Glomerular endothelial cell (primary cell): Measurements from ENCODE around the gene S100A3. TPM values are rescaled to one million over a fixed set of nuclear protein-coding genes. Genes with fewer than 3 reads are reported as not detected.
"Not testable (repeated sequence)": the region's sequence is repeated elsewhere in the genome, so short reads cannot be mapped to it uniquely, and the experiment has no call there.

Experiments
- DNase-seq: peaks from one replicate; pipeline ENCODE4 v3.0.0-alpha.2; 2011; ENCODE audit warnings: low read depth, low spot score; ENCODE audit errors: extremely low read depth
- total RNA-seq: library from RNA; depleted of rRNA; stranded (reverse); fragments of >200 nt; gene quantifications from 2 replicates; pipeline ENCODE4 v1.2.3, GENCODE V29; 2015

The S100A3 gene
- total RNA-seq, 1 donor from 2014 or later: 6.9 TPM

DNA sequence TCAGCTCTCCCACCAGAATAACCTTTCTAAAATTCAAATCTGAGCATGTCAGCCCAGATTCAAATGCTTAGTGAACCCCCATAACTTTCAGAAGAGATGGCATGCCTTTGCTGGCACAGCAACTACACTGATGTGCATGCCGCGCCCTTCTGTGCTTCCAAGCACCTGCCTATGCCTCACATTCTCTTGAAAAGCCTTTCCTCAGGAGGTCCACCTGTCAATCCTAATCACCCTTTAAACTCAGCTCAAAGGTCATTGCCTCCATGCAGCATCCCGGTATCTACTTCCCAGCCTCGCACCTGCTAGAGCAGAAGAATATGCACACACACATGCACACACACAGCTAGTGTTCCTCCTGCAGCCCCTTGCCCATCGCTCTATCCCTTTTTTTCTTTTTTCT lies 21.8 kb upstream of the S100A3 start:
- no peak for DNase-seq

DNA sequence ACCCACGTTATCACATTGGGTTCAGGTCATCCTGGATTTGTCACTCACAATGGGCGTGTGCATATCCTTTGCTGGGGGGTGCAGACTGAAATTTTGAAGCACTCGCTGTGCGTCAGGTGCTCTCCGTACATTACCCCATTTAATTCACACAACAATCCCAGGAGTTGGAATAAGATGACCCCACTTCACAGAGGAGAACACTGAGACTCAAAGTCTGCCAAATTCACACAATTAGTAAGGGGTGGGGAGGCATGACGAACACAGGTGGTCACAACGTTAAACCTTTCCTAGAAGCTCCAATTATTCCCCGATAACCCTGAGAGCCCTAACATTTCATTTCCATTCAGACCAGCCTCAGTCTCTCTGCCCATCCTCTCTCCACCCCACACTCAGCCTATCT lies 20.4 kb upstream of the S100A3 start:
- no peak for DNase-seq

DNA sequence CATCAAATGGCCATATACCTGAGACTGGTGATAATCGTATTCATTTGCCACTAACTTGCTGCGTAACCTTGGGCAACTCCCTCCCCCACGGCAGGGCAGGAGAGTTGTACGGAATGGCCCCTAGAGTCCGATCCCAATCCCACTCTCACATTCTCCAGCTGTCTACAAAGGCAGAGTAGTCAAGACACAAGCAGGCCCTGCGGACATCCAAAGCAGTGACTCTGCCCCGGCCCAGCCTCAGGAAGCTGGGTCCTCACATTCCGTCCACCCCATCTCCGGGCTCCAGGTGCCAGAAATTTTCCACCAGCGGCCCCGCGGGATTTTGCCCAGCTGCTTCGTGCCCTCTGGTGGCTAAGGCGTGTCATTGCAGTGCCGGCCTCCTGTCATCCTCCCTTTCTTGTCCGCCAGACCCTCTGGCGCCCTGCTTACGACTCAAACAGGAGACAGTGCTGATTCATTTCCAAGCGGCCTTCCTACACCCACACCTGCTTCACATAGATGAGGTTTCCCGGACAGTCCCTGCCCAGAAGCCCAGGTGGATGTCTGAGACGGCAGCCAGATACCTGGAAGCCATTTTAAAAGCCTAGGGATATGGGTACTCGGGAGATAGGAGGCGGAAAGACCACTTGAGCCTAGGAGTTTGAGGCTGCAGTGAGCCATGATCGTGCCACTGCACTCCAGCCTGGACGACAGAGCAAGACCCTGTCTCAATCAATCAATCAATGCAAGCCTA lies 19.5 kb upstream of the S100A3 start:
- no peak for DNase-seq

DNA sequence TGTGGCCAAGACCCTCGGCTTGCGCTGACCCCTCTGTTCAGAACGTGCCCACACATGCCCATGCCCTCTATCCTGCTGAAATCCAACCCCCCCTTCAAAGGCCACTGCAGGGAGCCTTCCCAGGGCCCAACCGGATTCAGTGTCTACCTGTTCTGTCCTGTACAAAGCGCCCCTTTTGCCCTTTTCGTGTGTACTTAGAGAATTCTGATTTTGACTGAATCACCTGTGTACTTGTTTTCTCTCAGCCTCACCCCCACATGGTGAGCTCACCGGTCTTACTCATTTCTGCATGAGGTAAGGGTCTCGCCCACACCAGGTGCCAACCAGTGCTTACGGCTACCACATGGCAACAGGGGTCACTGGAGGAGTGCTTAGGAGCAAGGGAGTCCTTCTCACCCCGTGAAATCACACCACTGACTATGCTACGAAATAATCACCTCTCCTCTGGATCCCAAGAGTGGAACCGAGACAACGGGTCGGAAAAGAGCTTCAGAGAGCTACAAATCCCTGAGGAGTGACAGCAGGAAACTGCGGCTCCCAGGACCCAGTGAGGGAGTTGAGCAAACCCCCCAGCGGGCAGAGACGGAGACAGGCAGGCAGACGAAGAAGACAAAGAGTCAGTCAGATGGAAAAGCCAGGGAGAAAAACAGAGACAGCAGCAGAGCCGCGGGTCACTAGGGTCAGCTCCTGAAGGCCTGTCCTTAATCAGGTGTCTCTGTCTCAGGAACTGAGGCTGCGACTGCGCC lies 18.7 kb upstream of the S100A3 start:
- no peak for DNase-seq

DNA sequence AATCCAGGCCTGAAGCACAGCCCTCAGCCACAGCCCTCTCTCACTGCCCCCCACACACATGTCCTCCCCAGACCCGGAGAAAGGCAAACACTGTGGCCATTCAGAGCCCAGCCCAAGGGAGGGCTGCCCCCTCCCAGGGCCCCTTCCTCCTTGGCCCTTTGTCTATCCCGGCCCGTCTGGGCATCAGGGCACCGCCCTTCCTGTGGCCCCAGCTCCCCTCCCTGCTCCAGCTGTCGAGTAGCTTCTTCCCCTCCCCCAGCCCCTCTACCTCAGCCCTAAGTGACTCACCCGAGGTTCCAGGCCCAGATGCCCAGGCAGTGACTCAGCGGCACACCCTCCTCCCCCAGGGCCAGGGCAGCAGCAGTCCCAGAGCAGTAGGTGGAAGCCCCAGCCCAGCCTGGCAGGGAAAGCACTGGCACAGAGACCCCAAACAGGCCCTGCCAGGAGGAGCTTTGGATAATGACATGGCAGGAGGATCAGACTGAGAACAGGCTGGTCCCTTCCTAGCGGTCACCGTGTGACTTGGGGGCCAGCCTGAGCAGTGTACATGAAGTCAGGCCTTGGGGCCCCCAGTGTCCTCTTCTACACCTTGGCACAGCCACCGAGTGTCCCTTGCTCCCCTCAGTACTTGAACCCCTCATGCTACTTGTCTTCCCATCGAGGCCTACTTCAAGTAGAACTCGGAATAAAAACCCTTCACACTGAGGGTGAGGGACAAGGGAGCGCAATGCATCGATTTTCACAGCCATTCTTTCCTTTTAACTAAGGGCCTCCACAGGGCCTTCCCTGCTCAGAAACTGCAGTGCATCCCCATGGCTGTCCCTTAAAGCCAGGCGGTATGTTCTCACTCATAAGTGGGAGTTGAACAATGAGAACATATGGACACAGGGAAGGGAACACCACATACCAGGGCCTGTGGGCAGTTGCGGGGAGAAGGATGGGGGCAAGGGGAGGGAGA lies 17.6 kb upstream of the S100A3 start:
- no peak for DNase-seq

DNA sequence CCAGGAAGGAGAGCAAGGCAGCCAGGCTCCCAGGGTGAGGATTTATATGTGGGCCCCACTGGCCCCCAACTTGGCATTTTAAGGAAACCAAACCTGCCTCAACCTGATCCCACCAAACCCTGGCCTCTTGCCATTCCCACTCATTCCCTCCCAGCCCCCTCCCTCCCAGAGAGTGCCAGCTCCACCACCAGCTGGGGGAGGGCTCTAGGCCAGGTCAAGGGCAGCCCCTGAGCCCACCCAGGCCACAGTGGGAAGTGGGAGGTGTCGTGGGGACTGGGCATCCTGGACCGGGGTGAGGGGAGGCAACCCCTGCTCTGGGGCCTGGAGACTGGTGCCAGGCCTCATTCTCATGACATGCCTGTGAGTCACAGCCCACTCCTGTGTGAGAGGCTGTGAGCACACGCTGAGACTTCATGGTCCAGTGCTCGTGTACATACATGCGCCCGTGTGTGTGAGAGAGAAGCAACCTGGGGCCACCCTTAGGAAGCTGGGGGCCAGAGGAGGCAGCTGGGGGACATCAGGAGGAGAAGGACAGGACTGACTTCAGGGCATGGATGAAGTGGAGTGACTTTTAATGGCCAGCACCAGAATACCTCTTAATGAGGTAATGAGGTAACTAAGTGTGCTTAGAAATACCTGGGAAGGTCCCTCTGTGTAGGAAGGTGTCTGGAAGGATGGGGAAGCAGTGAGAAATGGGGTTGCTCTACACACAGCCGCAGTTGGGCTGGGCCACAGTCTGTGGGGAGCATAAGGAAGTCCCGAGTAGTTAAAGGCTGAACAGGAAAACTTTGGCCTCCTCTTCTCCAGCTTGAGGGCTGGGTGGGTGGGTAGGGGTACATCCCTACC lies 16.7 kb upstream of the S100A3 start, which contains the start of gene S100A2:
TSS of gene S100A2 (minus strand) at position 316 of the 846 bp plus-strand sequence. CDS start 1,967 bp downstream, outside the sequence.
- no peak for DNase-seq

DNA sequence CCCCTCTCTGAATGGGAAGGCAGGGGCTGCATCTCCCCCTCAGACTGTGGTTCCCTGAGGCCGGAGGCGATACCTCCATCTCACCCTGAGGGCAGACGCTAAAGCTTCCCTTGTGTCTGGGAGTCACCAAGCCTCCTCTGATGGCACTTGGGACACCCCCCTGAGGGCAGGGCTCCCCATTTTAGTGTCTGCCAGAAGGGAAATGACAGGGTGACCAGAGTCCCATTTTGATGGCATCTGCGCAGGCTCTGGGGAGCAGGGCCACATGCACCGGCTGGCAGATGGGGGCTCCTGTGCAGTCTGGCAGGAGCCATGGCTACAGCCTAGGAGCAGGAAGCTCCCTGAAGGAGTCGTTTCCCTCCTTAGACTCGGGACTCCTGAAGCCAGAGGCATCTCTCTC lies 14.9 kb upstream of the S100A3 start:
- DNase-seq: no peak

DNA sequence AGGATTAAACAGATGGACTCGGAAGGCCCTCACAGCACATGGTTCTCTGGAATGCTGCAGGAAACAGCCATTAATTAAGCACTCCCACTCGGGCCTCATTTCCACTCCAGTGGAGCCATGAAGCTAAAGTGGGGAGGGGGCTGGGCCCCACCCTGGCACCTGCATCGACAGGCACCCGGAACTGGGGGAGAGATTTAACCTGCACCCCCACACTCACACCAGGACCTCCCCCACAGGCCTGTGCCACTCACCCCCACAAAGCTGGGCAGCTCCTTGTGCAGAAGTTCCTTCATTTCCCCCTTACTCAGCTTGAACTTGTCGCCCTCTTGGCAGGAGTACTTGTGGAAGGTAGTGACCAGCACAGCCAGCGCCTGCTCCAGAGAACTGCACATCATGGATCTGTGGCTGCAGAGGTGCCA lies 14.4 kb upstream of the S100A3 start:
- no peak for DNase-seq

DNA sequence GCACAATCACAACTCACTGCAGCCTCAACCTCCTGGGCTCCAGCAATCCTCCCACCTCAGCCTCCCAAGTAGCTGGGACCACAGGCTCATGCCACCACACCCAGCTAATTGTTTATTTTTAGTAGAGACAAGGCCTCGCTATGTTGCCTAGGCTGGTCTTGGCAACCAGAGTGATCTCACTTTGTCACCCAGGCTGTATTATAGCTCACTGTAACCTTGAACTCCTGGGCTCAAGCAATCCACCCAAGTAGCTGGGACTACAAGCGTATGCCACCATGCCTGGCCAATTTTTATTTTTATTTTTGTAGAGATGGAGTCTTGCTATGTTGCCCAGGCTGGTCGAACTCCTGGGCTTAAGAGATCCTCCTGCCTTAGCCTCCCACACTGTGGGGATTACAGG lies 13.0 kb upstream of the S100A3 start:
- DNase-seq: not testable (repeated sequence)

DNA sequence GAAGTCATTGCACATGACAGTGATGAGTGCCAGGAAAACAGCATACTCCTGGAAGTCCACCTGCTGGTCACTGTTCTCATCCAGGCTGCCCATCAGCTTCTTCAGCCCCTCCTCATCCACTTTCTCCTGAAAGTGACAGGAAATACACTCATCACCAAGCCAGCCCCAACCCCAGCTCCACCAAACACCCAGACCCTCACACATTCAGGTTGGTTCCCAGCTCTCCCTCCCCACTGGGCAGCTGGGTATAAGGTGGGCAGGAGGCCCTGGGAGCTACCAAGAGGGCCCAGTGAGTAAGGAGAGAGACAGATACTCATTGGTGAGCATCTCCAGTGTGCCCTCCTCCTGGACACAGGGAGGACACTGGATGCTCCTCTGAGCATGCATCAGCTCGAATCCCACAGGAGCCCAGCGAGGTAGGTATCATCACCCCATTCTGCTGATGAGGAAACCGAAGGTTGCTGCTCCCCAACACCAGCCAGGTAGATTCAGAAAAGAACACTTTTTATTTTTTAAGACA lies 12.5 kb upstream of the S100A3 start:
- no peak for DNase-seq

DNA sequence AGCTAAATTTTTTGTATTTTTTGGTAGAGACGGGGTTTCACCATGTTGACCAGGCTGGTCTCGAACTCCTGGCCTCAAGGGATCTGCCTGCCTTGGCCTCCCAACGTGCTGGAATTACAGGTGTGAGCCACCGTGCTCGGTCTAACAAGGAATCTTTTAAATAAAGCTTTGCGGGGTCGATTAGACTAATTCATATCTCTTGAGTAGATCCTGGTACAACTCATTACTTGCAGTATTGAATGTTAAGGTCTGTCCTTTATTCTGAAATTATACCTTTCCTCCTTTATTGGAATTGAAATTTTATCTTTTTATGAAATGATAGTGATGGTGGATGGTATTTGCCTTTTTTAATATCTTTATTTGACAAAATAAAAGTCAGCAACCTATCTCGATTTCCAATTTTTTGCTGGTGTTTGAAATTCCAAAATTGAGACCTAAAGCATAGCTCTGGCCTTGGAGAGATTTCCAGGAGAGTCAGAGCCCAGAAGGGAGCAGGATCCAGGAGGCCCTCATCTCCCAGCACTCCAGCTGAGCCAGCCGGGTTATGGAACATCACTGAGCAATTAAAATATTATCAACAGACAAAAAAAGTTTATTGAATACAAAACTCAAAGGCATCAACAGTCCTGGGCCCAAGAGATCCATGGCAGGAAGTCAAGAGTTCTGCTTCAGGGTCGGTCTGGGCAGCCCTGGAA lies 11.9 kb upstream of the S100A3 start:
- no peak for DNase-seq

DNA sequence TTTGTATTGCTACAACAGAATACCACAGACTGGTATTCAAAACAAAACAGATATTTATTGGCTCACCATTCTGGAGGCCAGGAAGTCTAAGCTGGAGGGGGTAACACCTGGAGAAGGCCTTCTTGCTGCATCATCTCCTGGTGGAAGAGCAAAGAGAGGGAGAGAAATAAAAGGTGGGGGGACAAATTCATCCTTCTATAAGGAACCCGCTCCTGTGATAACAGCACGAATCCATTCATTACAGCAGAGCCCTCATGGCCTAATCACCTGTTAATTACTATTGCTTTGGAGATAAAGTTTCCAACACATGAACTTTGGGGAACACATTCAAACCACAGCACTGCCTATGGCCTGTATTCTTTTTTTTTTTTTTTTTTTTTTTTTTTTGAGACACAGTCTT lies 11.2 kb upstream of the S100A3 start:
- no peak for DNase-seq

DNA sequence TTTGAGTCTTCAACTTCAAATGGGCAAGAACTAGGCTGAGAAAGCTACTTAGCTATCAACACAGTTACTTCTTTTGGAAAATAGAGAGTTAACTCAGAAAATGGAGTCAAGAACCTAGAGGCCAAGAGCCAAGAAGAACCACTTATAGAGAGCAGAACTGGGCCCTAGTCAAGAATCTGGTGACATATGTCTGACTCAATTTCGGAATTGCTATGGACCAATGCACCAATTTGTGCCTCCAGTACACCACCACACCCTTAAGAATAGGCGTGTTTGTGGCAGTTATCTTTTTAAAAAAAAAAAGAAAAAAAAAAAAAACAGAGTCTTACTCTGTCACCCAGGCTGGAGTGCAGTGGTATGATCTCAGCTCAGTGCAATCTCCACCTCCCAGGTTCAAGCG lies 8.8 kb upstream of the S100A3 start:
- no peak for DNase-seq

DNA sequence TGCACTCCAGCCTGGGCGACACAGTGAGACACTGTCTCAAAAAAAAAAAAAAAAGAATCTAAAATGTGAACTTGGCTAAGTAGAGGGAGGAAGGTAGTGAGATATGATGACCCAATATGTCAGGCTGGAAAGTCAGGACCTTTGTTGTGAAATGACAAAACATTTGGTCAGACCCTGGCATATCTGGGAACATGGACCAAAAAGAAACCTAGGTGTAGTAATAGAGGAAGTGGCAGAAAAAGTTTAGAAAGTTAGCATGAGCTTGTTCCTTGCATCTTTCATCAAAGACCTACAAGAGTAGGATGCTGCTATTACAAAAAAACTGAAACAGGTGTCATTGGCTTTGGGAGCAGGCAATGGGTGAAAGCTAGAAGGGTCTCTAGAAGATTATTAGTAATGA lies 7.3 kb upstream of the S100A3 start:
- DNase-seq: no peak

DNA sequence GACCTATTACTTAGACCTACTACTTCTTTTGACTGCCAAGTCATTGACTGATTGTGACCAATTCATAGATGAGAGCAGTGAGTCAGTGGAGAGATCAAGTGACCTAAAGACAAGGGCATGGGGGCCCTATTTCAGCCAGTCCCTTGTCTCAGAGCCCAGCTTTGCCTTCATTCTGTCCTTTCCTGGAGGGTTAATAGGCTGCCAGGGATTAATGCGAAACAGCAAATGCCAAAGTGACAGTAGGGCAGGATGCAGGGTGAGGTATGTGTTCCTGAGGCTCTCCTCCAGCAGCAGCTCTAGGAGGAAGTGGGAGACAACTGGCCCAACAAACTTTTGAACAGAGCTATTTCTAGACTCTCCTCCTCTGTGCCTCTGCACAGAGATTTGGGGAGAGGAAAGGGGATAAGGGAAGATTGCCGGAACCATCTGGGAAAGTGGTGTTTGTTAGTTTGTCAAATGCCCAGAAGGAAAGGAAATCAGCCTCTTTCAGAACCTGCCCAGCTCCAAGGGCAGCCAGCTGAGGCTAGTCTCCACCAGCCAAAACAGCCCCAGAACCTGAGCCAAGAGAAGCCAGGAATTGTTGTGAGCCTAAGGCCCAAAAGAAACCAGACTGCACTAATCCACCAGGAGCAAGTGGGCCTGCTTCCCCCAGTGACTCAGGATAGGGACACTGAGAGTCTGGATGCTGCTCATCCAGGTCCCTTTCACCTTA lies 4.9 kb upstream of the S100A3 start:
- DNase-seq: no peak

DNA sequence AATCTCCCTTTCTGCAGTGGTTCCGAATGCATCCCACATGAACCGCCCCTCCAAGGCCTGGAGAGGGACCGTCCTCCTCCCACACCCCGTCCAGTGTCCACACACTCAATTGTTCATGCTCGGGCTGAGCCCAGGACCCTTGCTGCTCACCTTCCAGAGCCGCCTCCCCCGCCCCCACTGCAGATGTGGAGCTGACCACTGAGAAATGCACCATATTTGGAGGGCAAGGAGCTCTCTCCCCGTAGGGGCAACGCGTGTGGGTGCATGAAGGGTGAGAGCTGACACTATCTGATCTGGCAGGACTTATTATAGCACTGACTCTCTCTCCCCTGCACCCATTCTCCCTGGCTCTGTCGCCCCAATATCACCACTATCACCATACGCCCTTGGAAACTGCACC lies 4.0 kb upstream of the S100A3 start:
- no peak for DNase-seq

DNA sequence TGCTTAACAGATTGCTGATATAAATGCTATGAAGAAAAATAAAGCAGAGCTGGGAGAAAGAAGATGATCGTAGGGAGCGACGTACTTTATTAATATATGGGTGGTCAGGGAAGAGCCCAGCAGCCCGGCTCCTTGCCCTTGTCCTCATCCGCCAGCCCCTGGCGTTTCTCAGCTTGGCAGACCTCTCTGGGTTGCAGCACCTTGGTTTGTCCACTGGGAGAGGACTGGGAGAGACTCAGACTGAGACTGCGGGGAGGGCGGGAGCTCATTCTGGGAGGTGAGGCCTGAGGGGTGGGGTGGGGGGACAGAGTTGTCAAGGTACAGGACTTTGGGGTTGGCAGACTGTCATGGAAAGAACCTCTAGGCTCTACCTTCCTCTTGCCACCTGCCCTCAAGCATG lies 3.3 kb upstream of the S100A3 start:
- no peak for DNase-seq

DNA sequence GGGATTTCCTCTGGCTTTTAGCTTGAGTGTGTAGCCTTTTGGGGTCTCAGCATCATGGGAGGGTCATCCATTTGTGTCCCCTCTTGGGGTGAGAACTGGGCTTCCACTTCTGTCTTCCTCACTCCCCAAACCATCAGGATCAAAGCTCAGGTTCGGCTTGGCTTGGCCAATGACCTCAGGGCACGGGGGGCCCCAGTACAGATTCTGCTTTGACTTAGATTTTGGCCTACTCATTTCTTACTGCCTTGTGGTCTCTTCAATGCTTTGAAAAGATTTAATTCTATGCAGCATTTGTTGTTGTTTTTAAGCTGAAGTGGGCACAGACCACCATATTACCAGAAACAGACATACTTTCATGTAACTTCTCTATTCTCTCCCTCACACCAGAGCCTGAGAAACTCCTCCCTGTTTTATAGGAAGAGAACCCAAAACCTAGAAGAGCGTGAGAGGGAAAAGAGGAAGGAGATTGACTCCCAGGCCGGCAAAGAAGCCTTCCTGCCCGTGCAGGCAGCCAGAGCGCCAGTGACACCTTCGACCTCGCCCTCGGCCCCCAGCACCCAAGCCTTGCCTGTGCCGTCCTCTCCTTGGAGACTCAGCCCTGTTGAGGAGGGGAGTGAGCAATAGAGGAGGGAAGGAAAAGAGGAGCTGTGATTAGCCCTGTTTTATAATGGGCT lies 1.9 kb upstream of the S100A3 start:
- no peak for DNase-seq
